Sigmoid colon (tissue), 7 donors: Measurements from ENCODE around the gene TTLL8. TPM values are rescaled to one million over a fixed set of nuclear protein-coding genes. Genes with fewer than 3 reads are reported as not detected.

ENCODE experiments used
- DNase-seq: peaks from one replicate; pipeline ENCODE4 v3.0.0-alpha.2; 2019
- H3K27ac ChIP-seq, 4 donors: fragments of 200-600 bp; sonication (generic); one replicate each; pipeline ENCODE4 v1.5.1; 2016 to 2019; ENCODE audit warnings: mild to moderate bottlenecking in 1 of 4
- H3K27me3 ChIP-seq, 3 donors: fragments of 200-600 bp; sonication (generic); one replicate each; pipeline ENCODE4 v1.5.1; 2019; ENCODE audit warnings: mild to moderate bottlenecking in 1 of 3
- H3K36me3 ChIP-seq, 4 donors: fragments of 200-600 bp; sonication (generic); one replicate each; pipeline ENCODE4 v1.5.1; 2016 to 2019
- H3K4me1 ChIP-seq, 4 donors: fragments of 200-600 bp; sonication (generic); one replicate each; pipeline ENCODE4 v1.5.1; 2017 to 2019
- H3K4me3 ChIP-seq, 4 donors: fragments of 200-600 bp; sonication (generic); one replicate each; pipeline ENCODE4 v1.5.1; 2017 to 2019; ENCODE audit warnings: mild to moderate bottlenecking in 2 of 4, moderate library complexity in 1 of 4
- H3K9me3 ChIP-seq, 4 donors: fragments of 200-600 bp in 3 of 4; sonication (generic) in 3 of 4; one replicate each; pipeline versions ENCODE4 v1.5.1 to v1.6.1; 2013 to 2019
- EP300 ChIP-seq, 4 donors: sonication (generic); formaldehyde crosslinking; IDR thresholded peaks; one replicate each; pipeline ENCODE4 v1.6.1; 2017; ENCODE audit warnings: antibody characterized with exemption in 4 of 4
- POLR2A ChIP-seq, 2 donors: fragments of 450-650 bp; IDR thresholded peaks; one replicate each; pipeline ENCODE4 v1.6.1; 2016; ENCODE audit warnings: antibody characterized with exemption in 2 of 2, mild to moderate bottlenecking in 2 of 2, moderate library complexity in 2 of 2
- POLR2AphosphoS5 ChIP-seq, 4 donors: sonication (generic); formaldehyde crosslinking; IDR thresholded peaks; one replicate each; pipeline ENCODE4 v1.6.1; 2017; ENCODE audit warnings: antibody characterized with exemption in 4 of 4
- WGBS, 2 donors: extraction: QIAGEN DNeasy Blood & Tissue Kit; methylation state at CpG; one replicate each; pipeline ENCODE4 v1.1.7; 2013; 5-methylcytosine and 5-hydroxymethylcytosine counted together
- intact Hi-C: fragments of 100-400 bp; cut with DNase I; formaldehyde crosslinking; loops from one replicate; pipeline ENCODE4 v1.15.1; 2023
- polyA plus RNA-seq, 3 donors: library from polyadenylated mRNA; stranded (reverse); fragments of 200-250 nt; gene quantifications; one replicate each; pipeline ENCODE4 v1.2.3, GENCODE V29; 2013
- total RNA-seq, 4 donors: library from RNA; depleted of rRNA; stranded (reverse); fragments of >200 nt; gene quantifications; one replicate each; pipeline ENCODE4 v1.1.0, GENCODE V29; 2016
- TF ChIP-seq, protein P1 (sequence below), 4 experiments: fragments of 450-650 bp in 3 of 4; fragments of 200-600 bp in 1 of 4; IDR thresholded peaks; one replicate each; pipeline ENCODE4 v1.5.1; 2016 to 2019; ENCODE audit warnings: antibody characterized with exemption in 4 of 4, mild to moderate bottlenecking in 3 of 4, moderate library complexity in 2 of 4
- donor health status: healthy with polysubstance abuse.
- donor health status: Bipolar disorder and iron deficiency.
- donor health status: healthy.

Gene TTLL8
- total and polyA plus RNA-seq, 7 donors = not detected

DNA sequence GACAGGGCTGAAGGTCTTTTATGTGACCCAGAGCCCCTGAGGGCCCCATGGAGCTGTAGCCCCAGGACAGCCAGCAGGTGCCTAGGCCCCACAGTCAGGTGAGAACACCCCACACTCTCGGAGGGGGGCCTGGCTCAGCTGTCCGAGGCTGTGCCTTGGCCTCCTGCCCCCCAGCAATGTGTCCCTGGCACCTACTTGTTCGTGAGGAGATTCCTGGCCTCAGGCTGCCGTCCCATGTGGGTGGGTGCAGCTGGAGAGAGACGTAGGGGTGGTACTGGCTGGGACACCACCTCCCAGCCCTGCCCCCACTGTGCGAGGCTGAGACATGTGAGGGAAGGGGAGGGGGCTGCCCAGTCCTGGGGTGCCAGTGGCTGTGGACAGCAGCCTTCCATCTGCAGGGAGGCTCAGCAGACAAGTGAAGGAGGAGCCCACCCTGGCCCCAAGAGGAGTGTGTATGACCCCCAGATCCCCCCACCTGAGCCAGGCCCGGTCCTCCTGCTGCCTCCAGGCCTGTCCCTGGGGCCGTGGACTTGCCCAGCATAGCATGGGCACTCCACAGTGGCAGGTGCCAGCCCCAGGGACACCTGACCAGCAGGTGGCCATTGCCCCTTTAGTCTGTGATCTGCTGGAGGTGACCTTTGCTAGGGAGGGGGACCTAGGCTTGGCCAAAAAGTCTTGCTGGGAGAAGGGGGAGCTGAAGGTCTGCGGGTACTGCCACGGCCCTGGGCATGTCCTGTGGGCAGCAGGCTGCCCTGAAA, 62.6 kb downstream of the TTLL8 start:
- Histone ChIP-seq H3K4me1 (peaks cover 0 to 10% (median 4%) of the 10 kb centered on the region in 4 donors), H3K27ac (no peak overlapping the region), H3K27me3 (peaks cover 8 to 32% (median 17%) of the 10 kb centered on the region in 3 donors), H3K4me3 (no peak overlapping the region), H3K9me3 (peaks cover 0 to 11% (median 7%) of the 10 kb centered on the region in 4 donors), H3K36me3 (no peaks in the 10 kb centered on the region)
- 83 to 90% methylated on average over 10 of the region's 10 CpGs for WGBS, 2 donors
- DNase-seq = peak; percentile 62
- intact Hi-C loops = no loop called here
- TF ChIP-seq POLR2A (IDR thresholded peaks at IDR 0.05) (no peak), POLR2AphosphoS5 (IDR thresholded peaks at IDR 0.05) (no peak), EP300 (IDR thresholded peaks at IDR 0.05) (no peak)
- TF ChIP-seq, protein P1, sequence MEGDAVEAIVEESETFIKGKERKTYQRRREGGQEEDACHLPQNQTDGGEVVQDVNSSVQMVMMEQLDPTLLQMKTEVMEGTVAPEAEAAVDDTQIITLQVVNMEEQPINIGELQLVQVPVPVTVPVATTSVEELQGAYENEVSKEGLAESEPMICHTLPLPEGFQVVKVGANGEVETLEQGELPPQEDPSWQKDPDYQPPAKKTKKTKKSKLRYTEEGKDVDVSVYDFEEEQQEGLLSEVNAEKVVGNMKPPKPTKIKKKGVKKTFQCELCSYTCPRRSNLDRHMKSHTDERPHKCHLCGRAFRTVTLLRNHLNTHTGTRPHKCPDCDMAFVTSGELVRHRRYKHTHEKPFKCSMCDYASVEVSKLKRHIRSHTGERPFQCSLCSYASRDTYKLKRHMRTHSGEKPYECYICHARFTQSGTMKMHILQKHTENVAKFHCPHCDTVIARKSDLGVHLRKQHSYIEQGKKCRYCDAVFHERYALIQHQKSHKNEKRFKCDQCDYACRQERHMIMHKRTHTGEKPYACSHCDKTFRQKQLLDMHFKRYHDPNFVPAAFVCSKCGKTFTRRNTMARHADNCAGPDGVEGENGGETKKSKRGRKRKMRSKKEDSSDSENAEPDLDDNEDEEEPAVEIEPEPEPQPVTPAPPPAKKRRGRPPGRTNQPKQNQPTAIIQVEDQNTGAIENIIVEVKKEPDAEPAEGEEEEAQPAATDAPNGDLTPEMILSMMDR (IDR thresholded peaks at IDR 0.05) = no peak

DNA sequence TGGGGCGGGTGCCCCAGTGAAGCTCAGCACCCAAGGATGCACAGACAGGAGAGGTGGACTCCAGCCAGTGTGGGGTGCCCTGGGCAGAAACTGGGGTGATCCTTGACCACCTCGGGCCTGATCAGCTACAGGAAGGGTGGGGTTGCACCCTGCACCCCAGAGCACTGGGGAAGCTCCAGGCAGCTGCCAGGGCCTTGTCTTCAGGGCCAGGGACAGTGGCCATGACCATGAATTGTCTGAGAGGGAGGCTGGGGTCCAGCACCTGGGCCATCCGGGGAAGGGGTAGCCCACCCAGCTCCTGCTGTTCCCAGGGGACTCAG, 63.1 kb downstream of the TTLL8 start:
- WGBS, 2 donors = 66 to 81% methylated on average over 3 of the region's 3 CpGs
- DNase-seq = no peak
- TF ChIP-seq POLR2AphosphoS5 (IDR thresholded peaks at IDR 0.05) (no peak), EP300 (IDR thresholded peaks at IDR 0.05) (no peak), POLR2A (IDR thresholded peaks at IDR 0.05) (no peak)
- TF ChIP-seq, protein P1 (IDR thresholded peaks at IDR 0.05) = no peak
- intact Hi-C loops = no loop called here
- peaks cover 0 to 11% (median 7%) of the 10 kb centered on the region in 4 donors for H3K9me3 ChIP-seq
- no peak overlapping the region for H3K4me3 ChIP-seq
- H3K27me3 ChIP-seq = peaks cover 4 to 27% (median 12%) of the 10 kb centered on the region in 3 donors
- no peaks in the 10 kb centered on the region for H3K36me3 ChIP-seq
- no peak overlapping the region for H3K27ac ChIP-seq
- peaks cover 0 to 10% (median 4%) of the 10 kb centered on the region in 4 donors for H3K4me1 ChIP-seq

DNA sequence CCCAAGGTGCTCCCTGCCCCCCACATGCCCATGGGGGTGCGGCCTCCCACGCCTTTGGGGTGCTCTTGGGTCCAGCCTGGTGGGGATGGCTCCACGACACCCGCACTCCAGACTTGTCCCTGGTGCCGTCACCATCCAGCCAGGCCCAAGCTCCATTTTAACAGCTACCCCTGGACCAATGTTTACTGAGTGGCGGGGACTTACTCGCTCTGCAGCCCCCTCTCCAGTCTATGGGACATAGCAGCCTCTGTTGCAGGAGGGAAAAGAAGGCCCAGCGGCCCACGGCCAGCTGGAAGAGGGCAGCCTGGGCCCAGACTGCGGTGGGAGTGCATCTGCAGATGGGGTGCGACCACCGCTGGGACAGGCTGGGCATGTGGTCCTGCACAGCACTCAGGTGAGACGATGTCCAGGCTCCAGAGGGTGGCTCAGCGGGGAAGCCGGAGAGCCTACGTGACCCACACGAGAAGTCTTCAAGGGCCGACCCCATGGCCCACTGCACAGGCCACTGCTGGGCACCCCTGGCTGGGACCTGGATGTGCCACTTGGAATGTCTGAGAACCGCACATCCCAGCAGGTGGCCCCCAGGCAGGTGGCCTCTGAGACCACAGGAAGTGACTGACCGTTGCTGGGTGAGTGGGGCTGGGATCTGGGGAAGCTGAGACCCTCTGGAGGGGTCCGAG, 63.6 kb downstream of the TTLL8 start:
- no peak overlapping the region for H3K4me3 ChIP-seq
- H3K27me3 ChIP-seq = peaks cover 0 to 22% (median 8%) of the 10 kb centered on the region in 3 donors
- intact Hi-C loops = no loop called here
- DNase-seq = peak; percentile 62
- no peak overlapping the region for H3K27ac ChIP-seq
- no peaks in the 10 kb centered on the region for H3K36me3 ChIP-seq
- TF ChIP-seq POLR2A (IDR thresholded peaks at IDR 0.05) (no peak), EP300 (IDR thresholded peaks at IDR 0.05) (no peak), POLR2AphosphoS5 (IDR thresholded peaks at IDR 0.05) (no peak)
- TF ChIP-seq, protein P1 (IDR thresholded peaks at IDR 0.05) = no peak
- WGBS, 2 donors = 92 to 93% methylated on average over 21 of the region's 21 CpGs
- peaks cover 0 to 11% (median 7%) of the 10 kb centered on the region in 4 donors for H3K9me3 ChIP-seq
- H3K4me1 ChIP-seq = peaks cover 0 to 7% (median 1%) of the 10 kb centered on the region in 4 donors

DNA sequence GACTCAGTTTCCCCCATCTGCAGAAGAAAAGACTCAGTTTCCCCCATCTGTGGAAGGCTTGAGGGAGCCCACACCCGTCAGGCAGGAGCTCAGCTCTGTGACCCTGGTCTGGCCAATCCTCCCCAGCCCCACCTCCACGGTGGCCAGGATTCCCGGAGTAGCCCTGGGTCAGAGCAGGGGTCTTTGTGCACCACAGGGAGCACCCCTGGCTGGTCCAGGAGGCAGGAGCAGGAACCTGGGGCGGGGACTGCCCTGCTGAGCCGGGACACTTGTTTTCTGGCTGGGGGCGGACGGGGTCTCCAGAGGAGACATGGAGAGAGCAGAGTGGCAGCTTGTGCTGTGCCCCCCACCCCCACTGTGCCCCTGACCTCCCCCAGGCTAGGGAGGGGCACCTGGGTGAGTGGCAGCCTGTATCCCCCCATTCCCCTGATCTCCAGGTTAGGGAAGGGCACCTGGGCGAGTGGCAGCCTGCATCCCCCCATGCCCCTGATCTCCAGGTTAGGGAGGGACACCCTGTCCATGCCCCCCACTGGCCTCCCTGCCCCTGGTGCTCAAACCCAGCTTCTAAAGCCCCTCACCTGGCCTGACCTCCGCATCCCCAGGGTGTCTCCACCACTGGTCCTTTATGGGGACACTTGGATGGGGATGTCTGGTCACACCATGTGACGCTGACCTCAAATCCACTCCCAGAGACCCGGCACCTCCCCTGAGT, 64.3 kb downstream of the TTLL8 start:
- intact Hi-C loops = loop anchor here (2.0 kb wide), 1 partner anchor 65 kb away; no protein-coding TSS in a partner anchor
- Histone ChIP-seq H3K27ac (no peak overlapping the region), H3K4me3 (no peak overlapping the region), H3K9me3 (peaks cover 0 to 11% (median 7%) of the 10 kb centered on the region in 4 donors), H3K4me1 (peaks cover 0 to 4% (median 0%) of the 10 kb centered on the region in 4 donors), H3K27me3 (peaks cover 0 to 16% (median 3%) of the 10 kb centered on the region in 3 donors), H3K36me3 (no peaks in the 10 kb centered on the region)
- DNase-seq = no peak
- TF ChIP-seq POLR2A (IDR thresholded peaks at IDR 0.05) (no peak), EP300 (IDR thresholded peaks at IDR 0.05) (no peak), POLR2AphosphoS5 (IDR thresholded peaks at IDR 0.05) (no peak)
- TF ChIP-seq, protein P1 (IDR thresholded peaks at IDR 0.05) = no peak
- 60 to 75% methylated on average over 11 of the region's 11 CpGs for WGBS, 2 donors
